ENCODE results near the gene FOXO1. TPM values are rescaled to one million over a fixed set of nuclear protein-coding genes. Genes with fewer than 3 reads are reported as not detected.
A peak's percentile ranks its signal among the peaks of the same experiment; 100 is the strongest.

FOXO1 gene
- total RNA-seq, 2 donors from 2014 or later = 15.7 to 26.4 TPM

DNA sequence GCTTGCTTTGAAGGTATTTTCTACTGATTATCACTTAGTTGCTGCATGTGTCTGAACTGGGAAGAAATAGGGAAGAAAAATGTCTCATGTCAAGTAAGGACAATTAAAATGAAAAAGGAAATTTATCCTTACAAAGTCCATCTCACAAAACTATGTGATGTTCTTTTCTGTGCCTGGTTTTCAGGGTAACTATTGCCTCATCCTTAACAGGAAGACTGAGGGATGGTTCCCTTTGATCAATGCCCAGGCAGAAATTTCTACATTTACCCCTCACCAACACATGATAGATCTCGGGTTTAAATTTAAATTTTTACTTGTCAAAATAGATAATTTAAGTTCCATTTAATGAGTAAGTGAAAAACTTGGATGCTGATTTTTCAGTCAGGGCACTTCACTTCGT is 3.9 kb upstream of the FOXO1 start:
- TF ChIP-seq, protein P1, sequence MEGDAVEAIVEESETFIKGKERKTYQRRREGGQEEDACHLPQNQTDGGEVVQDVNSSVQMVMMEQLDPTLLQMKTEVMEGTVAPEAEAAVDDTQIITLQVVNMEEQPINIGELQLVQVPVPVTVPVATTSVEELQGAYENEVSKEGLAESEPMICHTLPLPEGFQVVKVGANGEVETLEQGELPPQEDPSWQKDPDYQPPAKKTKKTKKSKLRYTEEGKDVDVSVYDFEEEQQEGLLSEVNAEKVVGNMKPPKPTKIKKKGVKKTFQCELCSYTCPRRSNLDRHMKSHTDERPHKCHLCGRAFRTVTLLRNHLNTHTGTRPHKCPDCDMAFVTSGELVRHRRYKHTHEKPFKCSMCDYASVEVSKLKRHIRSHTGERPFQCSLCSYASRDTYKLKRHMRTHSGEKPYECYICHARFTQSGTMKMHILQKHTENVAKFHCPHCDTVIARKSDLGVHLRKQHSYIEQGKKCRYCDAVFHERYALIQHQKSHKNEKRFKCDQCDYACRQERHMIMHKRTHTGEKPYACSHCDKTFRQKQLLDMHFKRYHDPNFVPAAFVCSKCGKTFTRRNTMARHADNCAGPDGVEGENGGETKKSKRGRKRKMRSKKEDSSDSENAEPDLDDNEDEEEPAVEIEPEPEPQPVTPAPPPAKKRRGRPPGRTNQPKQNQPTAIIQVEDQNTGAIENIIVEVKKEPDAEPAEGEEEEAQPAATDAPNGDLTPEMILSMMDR (IDR thresholded peaks at IDR 0.05) = no peak
- no peaks in the 10 kb centered on the region for H3K27me3 ChIP-seq
- H3K4me3 ChIP-seq = no peak overlapping the region
- H3K36me3 ChIP-seq = no peaks in the 10 kb centered on the region
- H3K27ac ChIP-seq = no peak overlapping the region
- H3K9me3 ChIP-seq = no peaks in the 10 kb centered on the region
- H3K9ac ChIP-seq (ENCODE audit: low read depth in 2 of 2, low read length in 2 of 2) = no peak overlapping the region
- intact Hi-C loops (cut with DNase I) = no loop called here
- peaks cover 6% of the 10 kb centered on the region for H3K4me1 ChIP-seq
- DNase-seq = no peak

DNA sequence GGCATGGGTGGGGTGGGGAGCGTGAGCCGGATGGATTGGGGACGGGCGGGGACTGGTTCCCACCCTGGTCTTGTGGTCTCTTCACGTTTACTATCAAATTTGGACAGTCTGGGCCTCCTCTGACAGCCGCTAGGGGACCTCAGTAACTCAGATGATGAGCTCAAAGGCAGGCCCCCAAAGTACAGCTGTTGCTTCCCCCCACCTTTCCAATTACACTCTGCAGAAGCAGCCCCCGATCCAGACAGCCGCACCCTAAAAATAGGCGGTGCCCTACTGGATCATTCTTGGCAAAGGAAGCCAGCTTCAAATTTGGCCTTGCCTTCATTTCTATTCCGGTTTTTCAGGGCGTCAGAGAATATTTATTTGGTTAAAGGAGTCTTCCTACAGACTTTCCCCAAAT is 1.9 kb upstream of the FOXO1 start:
- Histone ChIP-seq H3K9ac (ENCODE audit: low read depth in 2 of 2, low read length in 2 of 2) (no peak overlapping the region), H3K27ac (no peak overlapping the region), H3K36me3 (no peaks in the 10 kb centered on the region), H3K27me3 (no peaks in the 10 kb centered on the region), H3K4me3 (no peak overlapping the region), H3K9me3 (no peaks in the 10 kb centered on the region), H3K4me1 (peaks cover 6% of the 10 kb centered on the region)
- DNase-seq = peak; percentile 57
- TF ChIP-seq, protein P1 (IDR thresholded peaks at IDR 0.05) = peak; percentile 36
- intact Hi-C loops (cut with DNase I) = no loop called here

DNA sequence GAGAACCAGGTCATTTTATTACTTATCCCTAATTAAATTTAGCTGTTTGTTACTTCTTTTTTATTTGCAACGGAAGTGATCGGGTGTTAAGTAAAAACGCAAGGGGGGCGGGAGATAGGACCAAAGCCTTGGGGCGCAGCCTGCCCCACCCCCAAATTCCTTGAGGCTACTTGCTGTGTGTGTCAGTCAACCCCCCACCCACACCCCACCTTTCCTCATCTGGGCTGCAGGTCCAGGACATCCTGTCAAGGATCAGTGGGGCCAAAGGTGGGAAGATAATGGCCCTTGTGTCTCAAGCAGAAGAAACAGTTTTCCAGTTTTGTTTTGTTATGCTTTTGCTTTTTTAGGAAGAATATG is 1.2 kb upstream of the FOXO1 start:
- Histone ChIP-seq H3K36me3 (no peaks in the 10 kb centered on the region), H3K4me3 (peak overlapping the region; percentile 76), H3K4me1 (peaks cover 7% of the 10 kb centered on the region), H3K27me3 (no peaks in the 10 kb centered on the region), H3K9ac (ENCODE audit: low read depth in 2 of 2, low read length in 2 of 2) (peak overlapping the region; percentile 75 to 76), H3K27ac (peak overlapping the region; percentile 95), H3K9me3 (no peaks in the 10 kb centered on the region)
- intact Hi-C loops (cut with DNase I) = no loop called here
- TF ChIP-seq, protein P1 (IDR thresholded peaks at IDR 0.05) = no peak
- DNase-seq = peak; percentile 45

DNA sequence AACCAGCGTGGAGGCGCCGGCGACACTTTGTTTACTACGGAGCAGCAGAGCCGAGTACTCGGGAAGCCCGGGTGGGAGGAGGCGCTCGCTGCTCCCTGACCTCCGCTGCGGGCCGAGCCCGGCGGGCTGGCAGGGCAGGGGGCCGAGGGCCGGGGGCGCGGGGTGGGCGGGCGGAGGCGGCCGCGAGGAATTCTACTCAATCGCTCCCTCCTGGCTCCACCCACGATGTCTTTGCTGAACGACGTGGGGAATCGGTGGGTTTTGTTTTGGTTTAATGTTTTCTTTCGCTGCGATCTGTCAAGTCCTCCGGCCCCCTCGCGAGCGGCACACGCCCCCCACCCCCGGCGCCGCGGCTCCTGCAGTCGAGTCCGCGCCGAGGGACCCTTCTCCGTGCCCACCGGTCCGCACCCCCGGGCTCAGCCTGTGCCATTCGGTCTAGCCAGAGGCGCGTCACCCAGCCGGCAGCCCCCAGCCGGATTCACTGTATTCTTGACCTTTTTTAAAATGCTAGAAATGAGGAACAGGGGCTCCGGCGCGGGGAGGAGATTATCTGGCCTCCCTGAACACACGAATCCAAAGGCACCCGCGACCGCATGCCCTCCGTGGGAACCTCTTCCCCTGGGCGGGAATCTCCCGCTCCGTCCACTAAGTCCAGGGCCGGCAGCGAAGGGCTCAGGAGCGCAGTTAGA is 636 bp upstream of the FOXO1 start:
- intact Hi-C loops (cut with DNase I) = no loop called here
- TF ChIP-seq, protein P1 (IDR thresholded peaks at IDR 0.05) = no peak
- peak overlapping the region; percentile 75 to 76 for H3K9ac ChIP-seq (ENCODE audit: low read depth in 2 of 2, low read length in 2 of 2)
- H3K4me3 ChIP-seq = peak overlapping the region; percentile 76
- no peaks in the 10 kb centered on the region for H3K9me3 ChIP-seq
- H3K36me3 ChIP-seq = no peaks in the 10 kb centered on the region
- DNase-seq = peak; percentile 53
- H3K27me3 ChIP-seq = no peaks in the 10 kb centered on the region
- peak overlapping the region; percentile 95 for H3K27ac ChIP-seq
- H3K4me1 ChIP-seq = peaks cover 12% of the 10 kb centered on the region

DNA sequence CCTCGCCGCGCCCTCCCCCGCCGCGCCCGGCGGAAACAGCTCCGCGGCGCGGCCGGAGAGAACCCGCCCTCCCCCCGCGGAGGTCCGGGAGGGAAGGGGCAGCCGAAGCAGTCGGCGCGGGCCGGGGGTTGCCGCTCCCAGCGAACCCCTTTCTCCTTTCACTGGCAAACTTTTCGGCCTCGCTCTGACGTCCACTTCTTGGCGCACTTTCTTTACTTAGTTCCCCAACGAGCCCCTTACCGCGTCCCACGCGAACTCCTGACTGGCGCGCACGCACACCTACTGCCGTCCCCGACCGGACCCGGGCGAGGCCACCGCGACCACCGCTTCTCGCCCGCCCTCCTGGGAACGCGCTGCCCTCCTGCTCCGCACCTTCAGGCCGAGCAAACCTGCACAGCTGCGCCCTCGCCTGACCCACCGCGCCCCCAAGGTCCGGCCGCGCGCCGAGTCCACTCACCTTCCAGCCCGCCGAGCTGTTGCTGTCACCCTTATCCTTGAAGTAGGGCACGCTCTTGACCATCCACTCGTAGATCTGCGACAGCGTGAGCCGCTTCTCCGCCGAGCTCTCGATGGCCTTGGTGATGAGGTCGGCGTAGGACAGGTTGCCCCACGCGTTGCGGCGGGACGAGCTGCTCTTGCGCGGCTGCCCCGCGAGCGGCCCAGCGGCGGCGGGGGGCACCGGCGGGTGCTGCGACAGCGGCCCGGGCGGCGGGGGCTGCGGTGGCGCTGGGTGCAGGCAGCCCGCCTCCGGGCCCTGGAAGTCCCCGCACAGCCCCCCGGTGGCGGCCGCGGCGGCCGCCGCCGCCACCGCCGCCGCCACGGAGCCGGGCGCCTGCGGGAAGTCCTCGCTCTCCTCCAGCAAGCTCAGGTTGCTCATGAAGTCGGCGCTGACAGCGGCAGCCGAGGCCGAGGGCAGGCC is 1.1 kb downstream of the FOXO1 start:
- Histone ChIP-seq H3K36me3 (no peaks in the 10 kb centered on the region), H3K27ac (peak overlapping the region; percentile 95), H3K4me3 (peak overlapping the region; percentile 76), H3K9ac (ENCODE audit: low read depth in 2 of 2, low read length in 2 of 2) (peak overlapping the region; percentile 87 to 100), H3K4me1 (peaks cover 12% of the 10 kb centered on the region), H3K9me3 (no peaks in the 10 kb centered on the region), H3K27me3 (no peaks in the 10 kb centered on the region)
- peak; percentile 58 for DNase-seq
- TF ChIP-seq, protein P1 (IDR thresholded peaks at IDR 0.05) = no peak
- intact Hi-C loops (cut with DNase I) = no loop called here
